Activated naive CD8-positive, alpha-beta T cell treated with anti-CD3 and anti-CD28 coated beads for 36 hours (primary cell): ENCODE data around the gene CST3. TPM values are rescaled to one million over a fixed set of nuclear protein-coding genes. Genes with fewer than 3 reads are reported as not detected.

Source experiments
- DNase-seq: peaks from one replicate; pipeline ENCODE4 v3.0.0; 2021
- H3K27ac Mint-ChIP-seq: one replicate; pipeline ENCODE4 v1.8.0; 2022; ENCODE audit warnings: mild to moderate bottlenecking, moderate library complexity, mixed read lengths
- H3K27me3 Mint-ChIP-seq: one replicate; pipeline ENCODE4 v1.8.0; 2022; ENCODE audit warnings: mild to moderate bottlenecking, mixed read lengths
- H3K36me3 Mint-ChIP-seq: one replicate; pipeline ENCODE4 v1.8.0; 2021; ENCODE audit warnings: mild to moderate bottlenecking, mixed read lengths
- H3K4me1 Mint-ChIP-seq: one replicate; pipeline ENCODE4 v1.8.0; 2021; ENCODE audit warnings: mixed read lengths
- H3K4me3 Mint-ChIP-seq: one replicate; pipeline ENCODE4 v1.8.0; 2022; ENCODE audit warnings: mild to moderate bottlenecking, moderate library complexity, mixed read lengths
- H3K9me3 Mint-ChIP-seq: one replicate; pipeline ENCODE4 v1.8.0; 2022; ENCODE audit warnings: mixed read lengths
- total RNA-seq, 2 experiments: library from RNA; stranded (reverse); gene quantifications; one replicate each; pipeline ENCODE4 v1.2.3, GENCODE V29; 2021

Gene CST3
- total RNA-seq, 2 experiments from 2014 or later: 0.54 to 0.62 TPM

DNA sequence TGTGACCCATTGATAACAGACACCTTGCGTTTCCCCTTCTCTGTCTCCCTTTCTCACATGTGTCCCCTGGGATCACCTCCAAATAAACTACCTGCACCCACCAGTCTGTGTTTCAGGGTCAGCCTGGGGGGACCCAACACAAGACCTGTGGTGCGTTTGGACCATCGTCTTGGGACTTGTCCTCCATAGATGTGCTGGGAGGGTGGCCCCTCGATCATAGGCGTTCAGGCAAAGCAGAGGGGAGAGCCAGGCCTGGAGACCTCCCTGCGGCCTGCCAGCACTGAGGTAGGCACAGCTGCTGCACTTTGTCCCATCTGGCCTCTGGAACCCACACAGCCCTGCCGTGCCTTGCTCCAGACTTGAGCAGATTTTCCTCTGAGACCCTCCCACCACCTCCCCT is 50.1 kb downstream of the CST3 start:
- peaks cover 13% of the 10 kb centered on the region for H3K27me3 Mint-ChIP-seq
- no peak overlapping the region for H3K4me3 Mint-ChIP-seq
- no peak for DNase-seq
- H3K4me1 Mint-ChIP-seq: no peaks in the 10 kb centered on the region
- no peaks in the 10 kb centered on the region for H3K9me3 Mint-ChIP-seq
- no peaks in the 10 kb centered on the region for H3K36me3 Mint-ChIP-seq
- H3K27ac Mint-ChIP-seq: no peak overlapping the region

- no peak overlapping the region for H3K4me3 Mint-ChIP-seq
- no peak for DNase-seq
- H3K27me3 Mint-ChIP-seq: peaks cover 18% of the 10 kb centered on the region
- no peak overlapping the region for H3K27ac Mint-ChIP-seq
- no peaks in the 10 kb centered on the region for H3K36me3 Mint-ChIP-seq
- no peaks in the 10 kb centered on the region for H3K9me3 Mint-ChIP-seq
- H3K4me1 Mint-ChIP-seq: no peaks in the 10 kb centered on the region
These were observed 50.8 kb downstream of the CST3 start for GRCh38 chr20:23586735-23587525.

DNA sequence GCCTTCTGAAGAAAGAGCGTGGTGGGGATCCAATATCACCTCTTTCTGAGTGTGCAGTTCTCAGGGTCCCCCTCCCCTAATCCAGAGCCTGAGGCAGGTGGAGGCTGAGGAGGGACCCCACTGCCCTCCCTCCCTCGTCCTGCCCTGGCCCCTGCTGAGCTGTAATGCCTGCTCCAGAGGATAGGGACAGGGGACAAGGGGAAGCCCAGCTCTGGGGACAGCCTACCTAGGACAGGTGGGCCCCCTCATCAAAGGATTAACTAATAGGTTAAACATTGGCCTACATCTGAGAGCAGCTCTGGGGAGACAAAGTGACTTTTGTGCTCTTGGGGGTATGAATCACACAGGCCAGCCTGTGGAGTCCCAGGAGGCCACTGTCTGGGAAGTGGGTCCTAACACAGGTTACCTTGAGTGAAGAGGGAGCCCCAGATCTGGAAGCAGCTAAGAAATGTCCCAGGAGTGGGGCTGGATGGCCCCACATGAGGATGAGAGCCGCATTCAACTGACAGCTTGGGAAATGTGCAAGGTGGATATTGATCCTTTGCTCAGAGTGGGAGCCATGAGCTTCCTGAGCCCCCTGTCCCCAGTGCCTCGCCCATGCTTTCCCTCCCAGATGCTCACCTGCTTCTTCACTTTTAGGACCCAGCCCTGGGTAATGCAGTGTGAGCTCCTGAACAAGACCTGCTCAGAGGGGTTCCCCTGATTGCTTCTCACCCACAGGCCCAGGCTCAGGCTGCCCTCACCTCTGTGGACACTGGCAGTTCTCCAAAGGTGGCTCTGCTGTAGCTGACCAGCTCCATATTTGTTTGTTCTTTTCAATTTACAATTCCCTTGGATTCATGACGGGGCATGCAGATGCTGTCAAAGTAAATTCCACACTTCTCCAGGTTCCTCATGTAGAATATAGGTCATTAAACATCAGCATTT is 51.7 kb downstream of the CST3 start:
- no peaks in the 10 kb centered on the region for H3K36me3 Mint-ChIP-seq
- H3K27me3 Mint-ChIP-seq: peaks cover 18% of the 10 kb centered on the region
- no peak for DNase-seq
- H3K27ac Mint-ChIP-seq: no peak overlapping the region
- H3K9me3 Mint-ChIP-seq: no peaks in the 10 kb centered on the region
- H3K4me1 Mint-ChIP-seq: no peaks in the 10 kb centered on the region
- H3K4me3 Mint-ChIP-seq: no peak overlapping the region

- H3K4me3 Mint-ChIP-seq: no peak overlapping the region
- no peak overlapping the region for H3K27ac Mint-ChIP-seq
- H3K36me3 Mint-ChIP-seq: no peaks in the 10 kb centered on the region
- peaks cover 18% of the 10 kb centered on the region for H3K27me3 Mint-ChIP-seq
- no peak for DNase-seq
- no peaks in the 10 kb centered on the region for H3K9me3 Mint-ChIP-seq
- no peaks in the 10 kb centered on the region for H3K4me1 Mint-ChIP-seq
These were observed 52.3 kb downstream of the CST3 start for GRCh38 chr20:23585449-23585807.

- Mint-ChIP-seq H3K9me3 (peaks cover 2% of the 10 kb centered on the region), H3K27ac (no peak overlapping the region), H3K27me3 (peaks cover 18% of the 10 kb centered on the region), H3K36me3 (no peaks in the 10 kb centered on the region), H3K4me1 (no peaks in the 10 kb centered on the region), H3K4me3 (no peak overlapping the region)
- no peak for DNase-seq
These were observed 53.1 kb downstream of the CST3 start for GRCh38 chr20:23584434-23585199.

Other genes starting within 250 kb of the CST3 start
- gene NAPB, start 216.5 kb downstream of the CST3 start, total RNA-seq: 1 to 10 TPM; 6.7 to 7.2 TPM
- not detected for gene CSTL1, start 198.3 kb downstream of the CST3 start, total RNA-seq
- gene CST11, start 185.1 kb downstream of the CST3 start, total RNA-seq: not detected
- gene CST8, start 146.8 kb downstream of the CST3 start, total RNA-seq: not detected
- not detected for gene CST9L, start 69.5 kb downstream of the CST3 start, total RNA-seq
- not detected for gene CST9, start 32.0 kb downstream of the CST3 start, total RNA-seq
- not detected for gene CST4, start 51.1 kb upstream of the CST3 start, total RNA-seq
- not detected for gene CST1, start 113.0 kb upstream of the CST3 start, total RNA-seq
- gene CST2, start 188.8 kb upstream of the CST3 start, total RNA-seq: not detected
- not detected for gene CST5, start 241.8 kb upstream of the CST3 start, total RNA-seq